DMS 273 treated with DMSO at 0.1 percent for 48 hours (cell line): ENCODE measurements around the gene CHPT1.
"Not testable (repeated sequence)": the region's sequence is repeated elsewhere in the genome, so short reads cannot be mapped to it uniquely, and the experiment has no call there.

Experiments used
- DNase-seq: peaks from one replicate; lab custom pipeline; 2025; lab: John Stamatoyannopoulos, UW

CHPT1 gene

GRCh38 chr12:101697197-101697929 is at the start of gene CHPT1:
Gene CHPT1, plus strand, starts transcription at chr12:101697640. Its CDS starts 222 bp downstream, at chr12:101697862.
- peak; percentile 7 for DNase-seq

GRCh38 chr12:101647711-101648110 is 49.7 kb upstream of the CHPT1 start:
- no peak for DNase-seq

GRCh38 chr12:101648195-101648594 is 49.2 kb upstream of the CHPT1 start:
- DNase-seq = no peak

- DNase-seq = no peak
These were observed 46.9 kb upstream of the CHPT1 start for GRCh38 chr12:101650346-101651117.

- no peak for DNase-seq
These were observed 44.4 kb upstream of the CHPT1 start for GRCh38 chr12:101653030-101653429.

GRCh38 chr12:101653503-101653902 is 43.9 kb upstream of the CHPT1 start:
- DNase-seq = no peak

GRCh38 chr12:101654442-101654841 is 43.0 kb upstream of the CHPT1 start:
- DNase-seq = no peak

- no peak for DNase-seq
These were observed 42.0 kb upstream of the CHPT1 start for GRCh38 chr12:101655393-101655792.

- not testable (repeated sequence) for DNase-seq
These were observed 36.8 kb upstream of the CHPT1 start for GRCh38 chr12:101660662-101661061.

GRCh38 chr12:101663298-101663697 is 34.1 kb upstream of the CHPT1 start:
- no peak for DNase-seq

GRCh38 chr12:101664992-101665391 is 32.4 kb upstream of the CHPT1 start:
- DNase-seq = no peak

GRCh38 chr12:101666052-101666728 is 31.2 kb upstream of the CHPT1 start:
- DNase-seq = no peak

GRCh38 chr12:101667591-101667990 is 29.8 kb upstream of the CHPT1 start:
- no peak for DNase-seq

GRCh38 chr12:101670007-101670671 is 27.3 kb upstream of the CHPT1 start:
- DNase-seq = no peak

GRCh38 chr12:101671157-101671791 is 26.2 kb upstream of the CHPT1 start:
- DNase-seq = no peak

- no peak for DNase-seq
These were observed 25.6 kb upstream of the CHPT1 start for GRCh38 chr12:101671833-101672232.

- DNase-seq = no peak
These were observed 21.9 kb upstream of the CHPT1 start for GRCh38 chr12:101675555-101675954.

GRCh38 chr12:101676497-101676896 is 20.9 kb upstream of the CHPT1 start:
- DNase-seq = not testable (repeated sequence)

GRCh38 chr12:101678081-101678480 is 19.4 kb upstream of the CHPT1 start:
- DNase-seq = no peak

GRCh38 chr12:101680240-101680639 is 17.2 kb upstream of the CHPT1 start:
- DNase-seq = no peak

GRCh38 chr12:101680647-101681046 is 16.8 kb upstream of the CHPT1 start:
- DNase-seq = no peak

GRCh38 chr12:101681627-101682026 is 15.8 kb upstream of the CHPT1 start:
- DNase-seq = not testable (repeated sequence)
